NCI-H1105 (cell line): ENCODE data around the gene PNMT.
"Not testable (repeated sequence)": the region's sequence is repeated elsewhere in the genome, so short reads cannot be mapped to it uniquely, and the experiment has no call there.

Experiments
- DNase-seq: peaks from one replicate; lab custom pipeline; 2025; lab: John Stamatoyannopoulos, UW

The PNMT gene

DNA sequence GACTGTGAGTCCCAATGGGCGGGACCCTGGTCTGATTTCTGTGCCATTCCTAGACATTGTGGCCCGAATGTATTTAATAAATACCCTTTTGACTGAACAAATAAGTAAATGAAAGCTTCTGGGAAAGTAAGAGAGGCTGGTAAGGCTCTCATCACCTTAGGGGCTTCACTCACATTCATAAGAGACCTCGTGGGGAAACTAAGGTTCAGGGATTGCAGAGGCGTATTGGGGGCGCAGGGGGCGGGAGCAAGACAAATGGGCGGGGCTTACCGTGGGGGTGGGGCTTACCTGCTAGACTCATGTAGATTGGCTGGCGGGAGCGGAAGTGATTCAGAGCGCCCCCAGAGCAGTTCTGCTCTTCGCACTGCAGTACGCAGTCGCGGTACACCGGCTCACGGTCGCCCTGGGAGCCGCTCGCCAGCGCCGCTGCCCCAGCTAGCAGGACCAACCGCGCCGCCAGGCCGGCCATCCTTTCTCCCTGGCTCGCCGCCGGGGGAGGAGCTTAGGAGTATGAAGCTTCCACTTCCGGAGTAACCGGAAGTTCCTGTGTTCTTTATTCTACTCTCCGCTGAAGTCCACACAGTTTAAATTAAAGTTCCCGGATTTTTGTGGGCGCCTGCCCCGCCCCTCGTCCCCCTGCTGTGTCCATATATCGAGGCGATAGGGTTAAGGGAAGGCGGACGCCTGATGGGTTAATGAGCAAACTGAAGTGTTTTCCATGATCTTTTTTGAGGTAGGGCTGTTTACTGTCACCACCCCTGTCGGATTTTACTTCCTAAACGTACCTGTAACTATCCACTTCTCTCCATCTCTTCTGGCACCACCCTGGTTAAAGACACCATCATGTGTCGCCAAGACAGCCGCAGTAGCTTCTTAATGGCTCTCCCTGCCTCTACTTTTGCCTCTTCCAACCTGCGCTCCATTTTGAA is 19.6 kb downstream of the PNMT start, which contains the start of gene PGAP3:
Gene PGAP3 (minus strand): TSS at position 512 of the 929 bp plus-strand sequence. CDS start 43 bp downstream, at position 469.
- peak; percentile 91 for DNase-seq

DNA sequence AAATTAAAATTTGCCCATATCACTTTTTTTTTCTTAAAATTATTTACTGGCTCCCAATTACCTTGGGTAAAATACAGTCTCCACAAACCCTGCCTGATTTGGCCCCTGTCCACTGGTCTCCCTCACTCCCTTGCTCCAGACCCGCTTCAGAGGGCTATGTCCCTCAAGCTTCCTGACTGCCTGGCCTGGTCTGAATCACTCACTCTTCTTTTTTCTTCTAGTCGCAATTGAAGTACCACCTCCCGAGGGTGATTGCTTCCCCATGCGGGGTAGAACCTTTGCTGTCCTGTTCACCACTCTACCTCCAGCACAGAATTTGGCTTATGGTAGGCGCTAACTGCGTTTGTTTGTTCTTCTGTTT is 20.2 kb downstream of the PNMT start:
- DNase-seq, result no peak

DNA sequence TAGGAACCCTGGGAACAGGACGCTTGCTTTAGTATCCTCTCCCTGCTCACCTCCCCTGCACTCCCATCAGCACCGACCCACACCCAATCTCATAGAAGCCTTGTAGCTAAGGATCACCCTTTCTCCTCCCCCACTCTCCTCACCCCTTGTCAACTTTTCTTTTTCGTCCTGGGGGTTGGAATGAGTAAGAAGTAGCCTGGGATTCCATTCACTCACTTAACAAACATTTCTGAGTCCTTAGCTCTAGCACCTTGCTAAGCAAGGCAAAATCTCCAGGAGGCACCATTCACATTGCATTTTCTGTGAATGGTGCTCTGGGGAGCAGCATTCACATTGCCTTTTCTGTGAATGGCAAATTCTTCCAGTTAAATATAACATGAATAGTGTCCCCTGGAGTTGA is 20.7 kb downstream of the PNMT start:
- no peak for DNase-seq

DNA sequence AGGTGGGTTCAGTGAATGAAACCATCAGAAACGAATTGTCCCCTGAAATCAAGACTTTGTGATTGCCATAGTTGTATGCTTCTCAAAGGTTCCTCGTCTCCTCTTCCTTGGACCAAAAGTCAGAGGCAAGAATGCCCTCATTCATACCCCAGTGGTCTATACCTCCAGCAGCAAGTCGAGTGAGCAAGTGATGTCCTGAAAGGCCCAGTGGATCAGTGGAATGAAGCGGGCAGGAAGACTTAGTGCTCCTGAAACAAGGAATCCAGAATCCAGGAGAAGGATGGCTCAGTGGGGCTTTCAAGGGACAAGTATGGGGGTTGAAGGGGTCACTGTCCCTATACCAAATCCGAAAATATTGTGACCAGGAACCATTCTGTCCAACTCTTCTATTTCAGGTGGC is 26.3 kb downstream of the PNMT start:
- DNase-seq, result no peak

DNA sequence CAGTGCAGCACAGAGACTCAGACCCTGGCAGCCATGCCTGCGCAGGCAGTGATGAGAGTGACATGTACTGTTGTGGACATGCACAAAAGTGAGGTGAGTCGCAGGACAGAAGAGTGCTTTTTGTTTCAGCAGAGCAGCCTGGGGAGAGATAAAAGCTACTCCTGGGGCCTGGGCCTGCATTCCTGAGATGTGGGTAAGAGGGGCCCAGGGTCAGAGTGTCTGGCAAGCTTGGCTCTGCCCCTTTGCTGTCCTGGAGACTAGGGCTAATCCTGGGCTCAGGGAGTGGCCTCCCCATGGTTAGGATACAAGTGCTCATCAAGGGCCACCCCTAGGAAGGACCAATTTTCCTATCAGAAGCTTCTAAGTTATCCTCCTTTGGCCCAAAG is 26.8 kb downstream of the PNMT start:
- no peak for DNase-seq

DNA sequence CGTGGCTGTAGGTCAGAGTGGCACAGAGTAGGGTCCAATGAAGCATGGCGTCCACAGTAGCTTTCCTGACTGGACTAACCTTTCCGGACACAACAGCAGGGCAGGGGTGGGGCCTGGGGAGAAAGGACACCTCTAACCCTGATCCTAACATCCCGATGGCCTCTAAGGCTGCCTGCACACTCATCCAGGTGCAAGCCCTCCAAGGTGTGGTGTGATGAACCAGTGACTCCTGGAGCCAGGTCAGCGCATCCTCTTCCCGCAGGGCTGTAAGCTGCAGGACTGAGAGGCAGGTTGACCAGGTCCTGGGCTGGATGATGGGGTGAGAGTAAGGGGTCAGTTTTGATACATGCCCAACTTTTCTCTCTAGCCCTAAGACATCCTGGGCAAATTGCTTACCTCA is 28.5 kb downstream of the PNMT start:
- no peak for DNase-seq

DNA sequence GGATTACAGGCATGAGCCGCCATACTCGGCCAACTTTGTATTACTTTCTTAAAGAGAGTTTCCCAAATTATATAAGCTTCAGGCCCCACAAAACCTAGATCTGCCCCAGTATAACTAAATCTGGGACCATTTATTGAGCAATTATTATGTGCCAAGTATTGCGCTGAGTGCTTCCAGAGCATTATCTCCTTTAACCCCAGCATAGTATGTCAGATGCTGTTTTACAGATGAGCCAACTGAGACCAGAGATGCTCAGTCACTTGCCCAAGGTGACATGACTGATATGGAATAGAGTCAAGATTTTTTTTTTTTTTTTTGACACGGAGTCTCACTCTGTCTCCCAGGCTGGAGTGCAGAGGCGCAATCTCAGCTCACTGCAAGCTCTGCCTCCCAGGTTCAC is 29.7 kb downstream of the PNMT start:
- DNase-seq, result no peak

DNA sequence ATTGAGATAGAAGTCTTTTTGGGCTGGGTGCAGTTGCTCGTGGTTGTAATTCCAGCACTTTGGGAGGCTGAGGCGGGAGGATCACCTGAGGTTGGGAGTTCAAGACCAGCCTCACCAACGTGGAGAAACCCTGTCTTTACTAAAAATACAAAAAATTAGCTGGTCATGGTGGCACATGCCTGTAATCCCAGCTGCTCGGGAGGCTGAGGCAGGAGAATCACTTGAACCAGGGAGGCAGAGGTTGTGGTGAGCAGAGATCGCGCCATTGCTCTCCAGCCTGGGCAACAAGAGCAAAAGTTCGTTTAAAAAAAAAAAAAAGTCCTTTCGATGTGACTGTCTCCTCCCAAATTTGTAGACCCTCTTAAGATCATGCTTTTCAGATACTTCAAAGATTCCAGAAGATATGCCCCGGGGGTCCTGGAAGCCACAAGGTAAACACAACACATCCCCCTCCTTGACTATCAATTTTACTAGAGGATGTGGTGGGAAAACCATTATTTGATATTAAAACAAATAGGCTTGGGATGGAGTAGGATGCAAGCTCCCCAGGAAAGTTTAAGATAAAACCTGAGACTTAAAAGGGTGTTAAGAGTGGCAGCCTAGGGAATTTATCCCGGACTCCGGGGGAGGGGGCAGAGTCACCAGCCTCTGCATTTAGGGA is 31.0 kb downstream of the PNMT start:
- not testable (repeated sequence) for DNase-seq

DNA sequence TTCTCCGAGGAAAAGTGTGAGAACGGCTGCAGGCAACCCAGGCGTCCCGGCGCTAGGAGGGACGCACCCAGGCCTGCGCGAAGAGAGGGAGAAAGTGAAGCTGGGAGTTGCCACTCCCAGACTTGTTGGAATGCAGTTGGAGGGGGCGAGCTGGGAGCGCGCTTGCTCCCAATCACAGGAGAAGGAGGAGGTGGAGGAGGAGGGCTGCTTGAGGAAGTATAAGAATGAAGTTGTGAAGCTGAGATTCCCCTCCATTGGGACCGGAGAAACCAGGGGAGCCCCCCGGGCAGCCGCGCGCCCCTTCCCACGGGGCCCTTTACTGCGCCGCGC is 31.5 kb downstream of the PNMT start, which contains the start of gene ERBB2:
Gene ERBB2 (plus strand): TSS at position 247 of the 330 bp plus-strand sequence. CDS start 175 bp downstream, outside the sequence.
- no peak for DNase-seq

DNA sequence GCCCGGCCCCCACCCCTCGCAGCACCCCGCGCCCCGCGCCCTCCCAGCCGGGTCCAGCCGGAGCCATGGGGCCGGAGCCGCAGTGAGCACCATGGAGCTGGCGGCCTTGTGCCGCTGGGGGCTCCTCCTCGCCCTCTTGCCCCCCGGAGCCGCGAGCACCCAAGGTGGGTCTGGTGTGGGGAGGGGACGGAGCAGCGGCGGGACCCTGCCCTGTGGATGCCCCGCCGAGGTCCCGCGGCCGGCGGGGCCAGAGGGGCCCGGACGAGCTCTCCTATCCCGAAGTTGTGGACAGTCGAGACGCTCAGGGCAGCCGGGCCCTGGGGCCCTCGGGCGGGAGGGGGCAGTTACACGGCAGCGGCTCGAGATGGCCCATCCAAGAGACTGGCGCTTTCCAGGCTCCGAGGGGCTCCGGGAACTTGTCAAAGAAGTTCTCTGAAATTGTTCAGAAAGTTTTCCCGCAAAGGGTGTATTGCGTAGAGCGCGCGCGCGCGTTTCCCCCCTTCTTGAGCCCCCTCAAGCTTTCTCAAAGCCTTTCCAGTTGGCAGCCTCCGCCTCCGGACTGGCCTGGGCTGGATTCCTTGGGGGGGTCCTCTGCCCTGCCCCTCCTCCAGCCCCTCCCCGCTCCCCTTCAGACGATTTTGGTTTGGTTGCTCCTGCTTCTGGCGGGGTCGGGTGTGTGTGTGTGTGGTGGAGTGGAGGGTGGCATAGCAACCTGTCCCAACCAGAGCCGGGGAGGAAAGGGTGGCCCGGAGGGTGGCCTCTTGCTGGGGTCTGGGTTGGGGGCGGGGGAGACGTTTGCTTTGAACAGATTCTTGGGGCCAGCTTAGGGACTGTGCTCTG is 32.1 kb downstream of the PNMT start:
- no peak for DNase-seq

DNA sequence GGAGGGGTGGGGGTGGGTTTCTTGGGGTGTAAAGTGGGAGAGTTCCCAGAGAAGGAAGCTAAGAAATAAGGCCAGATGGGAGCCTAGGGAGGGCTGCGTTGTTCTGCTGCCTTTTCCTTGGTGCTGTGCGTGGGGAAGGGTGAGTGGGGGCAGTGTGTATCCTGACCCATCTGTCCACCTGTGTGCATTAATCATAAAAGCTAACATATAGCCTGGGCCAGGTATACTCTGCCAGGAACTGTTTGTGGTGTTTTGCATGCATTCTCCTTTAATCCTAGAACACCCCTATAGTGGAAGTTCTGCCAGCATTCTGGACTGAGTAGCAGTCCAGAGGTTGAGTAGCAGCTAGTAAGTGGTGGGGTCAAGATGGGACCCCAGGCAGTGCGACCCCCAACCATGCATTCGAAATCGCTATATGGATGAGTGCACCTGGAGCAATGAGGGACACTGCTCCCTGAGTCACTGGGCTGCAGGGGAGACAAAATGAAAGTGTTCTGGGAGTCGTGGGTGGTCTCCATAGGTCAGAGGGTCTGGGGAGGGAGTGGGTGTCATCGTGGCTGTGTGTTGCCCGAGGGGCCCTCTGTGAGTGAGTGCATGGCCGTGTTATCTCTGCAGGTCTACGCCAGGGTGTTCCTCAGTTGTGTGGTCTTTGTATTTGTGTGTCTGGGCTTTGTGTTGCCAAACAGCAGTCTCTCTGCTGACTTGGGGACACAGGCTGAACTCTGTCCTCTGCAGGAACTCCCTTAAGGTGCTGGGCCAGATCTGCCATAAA is 32.9 kb downstream of the PNMT start:
- no peak for DNase-seq

DNA sequence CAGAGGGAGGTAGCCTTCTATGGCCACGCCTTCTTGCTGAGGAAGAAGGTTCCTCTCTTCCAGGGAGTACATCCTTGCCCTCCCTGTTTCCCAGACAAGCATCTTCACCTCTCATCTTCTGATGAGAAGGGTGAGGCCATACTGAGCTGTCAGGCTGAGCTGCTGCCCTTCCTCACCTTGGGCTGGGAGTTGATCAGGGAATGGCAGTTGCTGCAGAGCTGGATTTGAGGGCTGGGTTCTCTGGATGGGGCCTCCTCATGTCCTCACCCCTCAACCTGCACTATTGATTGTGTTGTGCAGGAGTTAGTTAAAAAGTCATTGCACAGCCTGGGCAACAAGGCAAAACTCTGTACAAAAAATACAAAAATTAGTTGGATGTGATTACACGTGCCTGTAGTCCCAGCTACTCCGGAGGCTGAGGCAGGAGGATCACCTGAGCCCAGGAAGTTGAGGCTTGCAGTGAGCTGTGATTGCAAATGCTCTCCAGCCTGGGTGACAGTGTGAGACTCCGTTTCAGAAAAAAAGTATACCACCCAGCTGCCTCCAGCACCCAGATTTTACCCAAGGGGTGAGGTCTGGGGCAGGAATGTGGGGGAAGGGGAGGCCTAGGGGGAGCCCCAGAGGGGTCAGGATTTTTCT is 33.6 kb downstream of the PNMT start:
- no peak for DNase-seq

DNA sequence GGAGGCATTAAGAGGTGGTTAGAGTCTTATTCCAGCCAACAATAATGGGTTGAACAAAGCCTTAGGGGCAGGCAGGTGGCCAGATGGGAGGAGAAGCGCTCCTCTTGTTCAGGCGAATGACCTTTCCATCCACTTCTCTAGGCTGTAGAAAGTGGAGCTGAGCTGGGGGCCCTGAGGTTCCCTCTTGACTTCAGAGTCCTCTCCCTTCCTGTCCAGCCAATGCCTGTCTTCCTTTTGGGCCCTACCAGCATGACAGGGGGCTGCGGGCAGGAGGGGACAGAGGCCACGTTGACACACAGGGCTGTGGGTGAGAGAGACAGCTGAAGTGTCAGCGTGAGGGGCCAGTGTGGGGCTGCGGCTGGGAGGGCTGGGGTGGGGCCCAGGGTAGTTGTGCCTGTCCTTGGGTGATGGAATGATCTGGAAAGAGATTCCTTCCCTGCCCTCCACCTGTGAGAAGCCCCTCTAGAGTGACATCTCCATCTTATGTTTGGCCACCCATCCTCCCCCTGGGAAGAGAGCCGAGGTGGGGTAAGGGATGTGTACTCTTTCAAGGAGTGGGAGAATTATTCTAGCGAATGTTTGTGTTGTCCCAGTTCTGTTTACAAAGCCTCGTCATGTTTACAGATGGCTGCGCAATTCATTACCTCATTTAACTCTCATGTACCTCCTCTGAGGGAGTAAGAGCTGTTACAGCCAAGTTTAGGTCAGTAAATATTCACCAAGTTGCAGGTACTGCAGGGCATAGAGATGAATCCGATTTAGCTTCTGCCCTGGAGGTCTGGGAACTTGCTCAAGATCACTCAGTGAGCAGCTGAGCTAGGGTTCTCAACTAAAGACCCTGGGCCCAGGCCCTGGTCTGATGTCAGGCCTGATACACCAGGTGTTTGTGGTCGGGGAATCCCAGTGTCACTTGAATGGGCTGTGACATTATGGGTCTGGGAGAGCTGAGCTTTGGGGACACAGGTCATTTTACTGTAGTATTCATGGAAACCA is 34.9 kb downstream of the PNMT start:
- no peak for DNase-seq

DNA sequence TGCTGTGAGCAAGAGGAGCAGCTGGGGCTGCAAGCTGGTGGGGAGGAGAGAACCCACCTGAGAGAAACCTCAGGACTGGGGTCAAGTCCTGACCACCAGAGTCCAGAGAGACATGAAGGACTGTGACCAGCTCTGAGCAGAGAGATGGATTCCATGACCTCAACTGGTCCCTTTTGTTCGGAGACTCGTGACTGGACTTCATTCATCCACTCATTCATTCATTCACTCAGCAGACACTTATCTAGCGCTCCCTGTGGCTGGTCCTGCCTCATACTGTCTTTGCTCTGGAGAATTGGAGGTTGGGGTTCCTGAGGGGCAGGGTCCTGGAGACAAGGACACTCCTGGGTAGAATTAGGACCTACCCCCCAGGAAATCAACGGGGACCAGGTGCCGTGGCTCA is 35.7 kb downstream of the PNMT start:
- DNase-seq, result no peak

DNA sequence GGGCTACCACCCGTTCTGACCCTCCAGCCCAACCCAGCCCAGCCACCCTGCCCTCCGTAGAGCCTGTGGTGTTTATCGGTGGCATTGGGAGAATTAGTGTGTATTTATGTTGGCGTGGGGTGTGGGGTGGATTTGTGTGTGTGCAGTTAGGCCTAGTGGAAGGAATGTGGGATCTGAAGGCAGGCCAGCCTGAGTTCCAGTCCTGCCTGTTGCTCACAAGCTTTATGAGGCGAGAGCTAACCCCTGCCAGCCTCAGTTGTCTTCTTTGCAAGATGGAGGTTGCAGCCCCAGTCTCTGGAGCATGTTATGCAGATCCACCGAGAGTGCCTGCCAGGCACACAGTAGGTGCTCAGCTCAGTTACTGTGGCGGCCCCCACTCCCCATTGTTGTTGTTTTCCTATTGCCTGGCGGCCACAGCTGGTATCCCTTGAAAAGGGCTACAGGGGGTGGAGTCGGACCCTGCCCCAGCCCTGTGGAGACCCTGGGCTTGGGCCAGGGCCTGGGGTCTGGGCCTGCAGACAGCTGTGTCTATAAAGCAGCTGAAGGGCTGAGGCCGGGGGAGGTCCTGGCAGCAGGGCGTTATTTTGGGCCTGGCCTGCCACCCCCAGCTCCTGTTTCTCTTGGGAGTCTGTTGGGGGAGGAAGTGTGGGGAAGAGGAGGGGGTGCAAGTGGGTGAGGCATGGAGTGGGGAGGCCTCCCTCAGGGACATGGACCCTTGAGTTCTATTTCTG is 36.7 kb downstream of the PNMT start:
- DNase-seq, result no peak

DNA sequence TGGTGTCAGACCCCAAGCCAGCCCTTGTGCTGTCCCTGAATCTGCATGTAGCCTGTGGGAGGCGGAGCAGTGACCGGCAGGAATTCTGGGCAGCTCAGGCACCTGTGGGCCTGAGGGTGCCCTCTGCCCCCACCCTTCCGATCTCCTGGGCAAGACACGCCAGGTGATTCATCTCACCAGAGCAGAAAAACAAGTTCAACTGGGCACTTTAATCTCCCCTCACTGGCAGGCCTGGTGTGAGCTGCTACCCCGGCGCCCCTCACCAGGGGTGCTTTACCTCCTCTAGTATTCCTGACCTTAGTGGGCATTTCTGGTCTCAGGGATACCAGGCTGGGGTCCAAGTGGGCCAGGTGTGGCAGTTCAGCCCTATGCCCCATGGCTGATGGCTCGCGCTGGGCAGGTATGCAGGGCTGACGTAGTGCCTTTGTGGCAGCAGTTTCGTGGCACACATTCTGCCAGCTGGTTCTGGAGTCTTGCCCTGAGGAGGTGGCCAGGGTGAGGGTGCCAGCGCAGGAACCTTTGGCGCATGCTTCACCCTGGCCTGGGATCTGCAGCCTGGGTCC is 37.6 kb downstream of the PNMT start:
- no peak for DNase-seq

DNA sequence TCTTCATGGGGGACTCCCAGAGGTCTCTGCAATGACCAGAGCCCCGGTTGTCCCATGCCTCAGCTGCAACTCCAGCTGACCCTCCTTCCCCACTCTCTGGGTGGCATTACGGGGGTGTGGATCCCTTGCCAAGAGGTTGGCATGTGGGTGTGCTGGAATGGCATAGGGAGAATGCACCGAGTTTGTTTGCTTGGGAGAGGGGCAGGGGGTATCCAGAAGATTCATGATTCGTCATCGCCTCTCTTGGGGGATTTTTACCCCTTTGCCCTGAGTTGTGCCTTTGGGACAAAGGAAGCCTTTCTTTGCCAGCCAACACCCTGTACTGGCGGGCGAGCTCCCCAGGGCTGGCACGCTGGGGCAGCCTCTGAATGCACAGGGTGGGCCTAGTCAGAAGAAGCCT is 38.1 kb downstream of the PNMT start:
- no peak for DNase-seq

DNA sequence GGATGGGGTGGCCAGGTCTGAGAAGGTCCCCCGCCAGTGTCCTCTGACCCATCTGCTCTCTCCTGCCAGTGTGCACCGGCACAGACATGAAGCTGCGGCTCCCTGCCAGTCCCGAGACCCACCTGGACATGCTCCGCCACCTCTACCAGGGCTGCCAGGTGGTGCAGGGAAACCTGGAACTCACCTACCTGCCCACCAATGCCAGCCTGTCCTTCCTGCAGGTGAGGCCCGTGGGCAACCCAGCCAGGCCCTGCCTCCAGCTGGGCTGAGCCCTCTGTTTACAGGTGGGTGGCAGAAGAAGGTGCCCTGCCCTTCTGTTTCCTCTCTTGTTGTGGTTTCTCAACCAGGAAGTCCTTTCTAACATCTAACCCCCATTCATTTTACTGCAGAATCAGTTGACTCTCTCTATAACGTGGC is 38.7 kb downstream of the PNMT start:
- no peak for DNase-seq
